HuH-7.5 (cell line): Measurements from ENCODE around the gene PRM3.

Experiments
- DNase-seq: peaks from one replicate; pipeline ENCODE4 v3.0.0; 2011; ENCODE audit warnings: low spot score

Gene PRM3, protein sequence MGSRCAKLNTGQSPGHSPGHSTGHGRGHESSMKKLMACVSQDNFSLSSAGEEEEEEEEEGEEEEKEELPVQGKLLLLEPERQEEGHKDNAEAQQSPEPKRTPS

DNA sequence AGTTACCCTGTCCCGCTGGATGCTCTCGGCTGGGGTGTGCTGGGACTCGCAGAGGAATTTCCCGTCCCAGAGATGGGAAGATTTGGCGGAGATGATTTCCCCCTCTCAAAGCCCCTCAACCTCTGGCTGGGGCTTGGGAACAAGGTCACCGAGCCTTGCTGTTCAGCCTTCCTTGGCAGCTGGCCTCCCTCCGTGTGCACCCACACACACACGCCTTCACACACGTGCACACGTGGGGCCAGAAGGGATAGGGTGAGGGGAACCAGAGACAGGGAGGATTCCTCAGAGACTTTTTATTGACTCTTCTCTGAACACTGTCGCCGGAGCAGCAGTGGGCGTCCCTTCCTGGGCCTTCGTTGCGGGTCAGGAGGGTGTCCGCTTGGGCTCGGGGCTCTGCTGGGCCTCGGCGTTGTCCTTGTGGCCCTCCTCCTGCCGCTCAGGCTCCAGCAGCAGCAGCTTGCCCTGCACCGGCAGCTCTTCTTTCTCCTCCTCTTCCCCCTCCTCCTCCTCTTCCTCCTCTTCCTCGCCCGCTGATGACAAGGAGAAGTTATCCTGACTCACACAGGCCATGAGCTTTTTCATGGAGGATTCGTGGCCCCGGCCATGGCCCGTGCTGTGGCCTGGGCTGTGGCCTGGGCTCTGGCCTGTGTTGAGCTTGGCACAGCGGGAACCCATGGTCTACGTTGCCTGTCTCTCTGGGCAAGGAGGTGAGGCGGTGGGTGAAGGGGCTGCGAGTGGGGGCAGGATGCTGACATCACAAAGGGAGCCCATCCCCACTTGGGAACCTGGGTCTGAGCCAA is at the start of gene PRM3:
Gene PRM3, minus strand, starts transcription at position 709 of the 800 bp plus-strand sequence. Its CDS starts 34 bp downstream, at position 675.
- DNase-seq: no peak

DNA sequence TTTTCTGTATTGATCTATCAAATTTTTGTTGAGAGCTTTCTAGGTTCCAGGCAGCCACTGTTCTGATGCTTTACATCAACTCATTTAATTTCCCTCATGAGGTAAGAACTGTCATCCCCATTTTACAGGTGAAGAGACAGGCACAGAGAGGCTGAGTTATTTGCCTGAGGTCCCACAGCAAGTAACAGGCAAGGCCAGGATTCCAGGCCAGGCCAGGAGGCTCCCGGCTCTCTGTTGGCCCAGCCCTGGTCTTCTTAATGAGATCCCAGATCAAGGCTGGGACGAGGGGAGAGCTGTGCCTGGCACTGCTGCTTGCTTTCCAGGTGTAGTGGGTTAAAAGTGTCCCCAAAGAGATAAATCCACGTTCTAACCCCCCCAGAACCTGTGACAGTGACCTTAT is 49.4 kb upstream of the PRM3 start:
- DNase-seq: no peak

DNA sequence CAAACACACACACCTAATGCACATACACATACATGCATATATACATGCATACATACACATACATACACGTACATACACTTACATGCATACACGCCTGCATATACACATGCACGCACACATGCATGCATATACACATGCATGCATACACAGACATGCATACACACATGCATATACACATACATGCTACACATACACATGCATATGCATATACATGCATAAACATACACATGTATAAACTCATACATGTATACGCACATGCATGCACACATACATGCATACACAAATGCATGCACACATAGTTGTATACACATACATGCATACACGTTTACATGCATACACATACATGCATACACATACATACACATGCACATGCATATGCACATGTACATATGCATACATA is 48.2 kb upstream of the PRM3 start:
- DNase-seq: no peak

DNA sequence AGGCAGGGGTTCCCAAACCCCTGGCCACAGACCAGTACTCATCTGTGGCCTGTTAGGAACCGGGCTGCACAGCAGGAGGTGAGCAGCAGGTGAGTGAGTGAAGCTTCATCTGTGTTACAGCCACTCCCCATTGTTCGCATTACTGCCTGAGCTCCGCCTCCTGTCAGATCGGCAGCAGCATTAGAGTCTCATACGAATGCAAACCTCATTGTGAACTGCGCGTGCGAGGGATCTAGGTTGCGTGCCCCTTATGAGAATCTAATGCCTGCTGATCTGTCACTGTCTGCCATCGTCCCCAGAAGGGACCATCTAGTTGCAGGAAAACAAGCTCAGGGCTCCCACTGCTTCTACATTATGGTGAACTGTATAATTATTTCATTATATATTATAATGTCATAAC is 46.7 kb upstream of the PRM3 start:
- DNase-seq: no peak

DNA sequence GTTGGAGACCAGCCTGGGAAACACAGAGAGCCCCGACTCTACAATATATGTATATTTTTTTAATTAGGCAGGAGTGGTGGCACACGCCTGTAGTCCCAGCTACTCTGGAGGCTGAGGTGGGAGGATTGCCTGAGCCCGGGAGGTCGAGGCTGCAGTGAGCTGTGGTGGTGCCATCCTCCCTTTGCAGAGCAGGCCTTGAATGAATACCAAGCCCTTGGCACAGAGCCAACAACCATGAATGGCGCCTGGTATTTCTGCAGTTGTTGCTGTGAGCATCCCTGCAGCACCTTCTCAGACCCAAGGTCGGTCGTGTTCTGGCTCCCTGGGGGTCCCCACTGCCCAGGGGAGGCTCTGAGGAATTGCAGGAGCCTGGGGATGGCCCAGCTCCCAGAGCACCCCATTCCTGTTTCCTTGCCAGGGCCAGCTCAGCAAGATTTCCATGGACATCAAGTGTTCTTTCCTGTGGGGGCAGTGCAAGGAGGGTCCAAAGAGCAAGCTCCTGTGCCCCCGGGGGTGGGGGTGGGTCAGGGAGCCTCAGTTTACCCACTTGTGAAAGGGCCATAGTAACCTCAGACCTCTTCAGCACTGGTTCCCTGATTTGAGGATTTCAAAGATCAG is 46.2 kb upstream of the PRM3 start:
- no peak for DNase-seq

DNA sequence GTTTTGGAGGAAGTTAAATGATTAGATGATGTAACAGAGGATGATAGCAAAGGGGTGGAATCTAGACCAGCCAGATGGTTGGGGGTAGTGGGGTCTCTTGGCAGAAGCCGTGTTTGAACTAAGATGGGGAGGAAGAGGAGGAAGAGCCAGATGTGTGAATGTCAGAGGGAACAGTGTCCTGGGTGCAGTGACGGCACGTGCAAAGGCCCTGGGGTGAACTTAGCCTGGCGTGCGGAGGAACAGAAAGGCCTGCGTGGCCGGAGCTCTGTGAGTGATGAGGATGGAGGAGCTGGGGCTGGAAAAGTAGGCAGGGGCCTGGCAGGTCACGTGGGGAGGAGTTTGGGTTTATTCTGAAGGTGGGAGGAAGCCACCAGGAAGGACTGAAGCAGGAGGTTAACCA is 45.4 kb upstream of the PRM3 start:
- DNase-seq: no peak

DNA sequence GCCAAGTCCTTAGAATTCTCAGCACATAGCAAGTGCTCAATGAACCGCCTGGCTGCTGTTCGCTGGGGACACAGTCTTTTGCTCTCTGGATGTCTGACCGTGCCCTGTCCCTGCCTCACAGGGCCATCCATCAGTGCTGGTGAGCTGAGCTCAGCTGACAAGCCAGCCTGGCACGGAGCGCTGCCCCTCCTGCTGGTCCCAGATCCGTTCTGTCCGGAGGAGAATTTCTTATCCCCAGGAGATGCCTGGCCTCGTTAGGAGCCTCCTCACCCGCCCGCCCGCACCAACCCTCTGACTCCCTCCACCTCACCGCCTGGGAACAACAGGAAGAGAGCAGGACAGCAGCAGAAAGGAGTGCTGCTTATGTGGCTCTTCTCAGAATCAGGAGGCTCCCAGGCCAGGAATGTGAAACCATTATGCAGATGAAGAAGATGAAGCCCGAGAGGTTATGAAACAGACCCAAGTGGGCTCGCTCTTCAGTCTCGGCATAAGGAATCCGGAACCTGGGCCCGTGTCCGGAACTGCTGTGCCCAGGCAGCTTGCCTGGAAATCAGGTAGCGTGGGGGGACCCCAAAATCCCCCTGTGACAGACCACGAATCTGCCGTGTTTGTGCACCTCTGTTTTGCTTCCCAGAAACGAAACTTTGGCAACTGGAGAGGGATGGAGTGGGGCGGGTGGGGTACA is 43.0 kb upstream of the PRM3 start:
- DNase-seq: no peak

DNA sequence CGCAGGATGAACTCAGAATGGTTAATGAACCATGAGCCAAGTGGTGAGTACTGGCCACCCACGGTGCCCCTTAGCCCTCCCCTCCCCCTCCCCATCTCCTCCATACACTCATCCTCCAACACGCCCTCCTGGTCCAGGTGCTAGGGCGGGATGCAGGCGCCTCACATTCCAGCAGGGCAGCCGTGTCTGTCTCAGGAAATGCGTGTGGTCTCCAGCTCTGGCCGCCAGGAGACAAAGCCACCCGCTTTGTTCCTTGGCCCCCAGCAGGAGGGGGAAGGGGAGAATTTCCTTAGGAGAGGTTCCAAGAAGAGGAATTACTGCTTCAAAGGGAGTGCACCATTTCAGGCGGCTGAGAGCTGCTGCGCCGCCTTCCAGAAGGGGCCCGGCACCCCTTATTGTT is 42.1 kb upstream of the PRM3 start:
- no peak for DNase-seq

DNA sequence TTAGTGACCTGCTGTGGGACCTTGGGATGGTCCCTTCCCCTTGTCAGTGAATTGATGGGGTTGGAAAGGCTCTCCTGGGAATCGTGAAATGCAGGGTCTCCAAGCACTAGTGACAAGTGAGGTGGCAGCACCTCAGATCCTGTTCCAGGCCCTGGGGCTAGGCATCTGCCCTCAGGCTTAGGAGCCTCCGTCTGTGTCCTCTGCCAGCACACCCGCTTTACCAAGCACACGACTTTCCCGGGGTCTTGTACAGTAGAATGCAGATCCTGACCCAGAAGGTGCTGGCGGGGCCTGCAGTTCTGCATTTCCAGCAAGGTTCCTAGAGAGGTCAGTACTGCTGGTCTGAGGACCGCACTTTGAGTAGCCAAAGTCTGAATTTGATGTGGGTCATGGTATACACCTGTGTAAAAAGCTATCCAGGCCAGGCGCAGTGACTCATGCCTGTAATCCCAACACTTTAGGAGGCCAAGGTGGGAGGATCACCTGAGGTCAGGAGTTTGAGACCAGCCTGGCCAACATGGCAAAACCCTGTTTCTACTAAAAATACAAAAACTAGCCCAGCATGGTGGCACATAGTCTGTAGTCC is 41.0 kb upstream of the PRM3 start:
- DNase-seq: no peak

DNA sequence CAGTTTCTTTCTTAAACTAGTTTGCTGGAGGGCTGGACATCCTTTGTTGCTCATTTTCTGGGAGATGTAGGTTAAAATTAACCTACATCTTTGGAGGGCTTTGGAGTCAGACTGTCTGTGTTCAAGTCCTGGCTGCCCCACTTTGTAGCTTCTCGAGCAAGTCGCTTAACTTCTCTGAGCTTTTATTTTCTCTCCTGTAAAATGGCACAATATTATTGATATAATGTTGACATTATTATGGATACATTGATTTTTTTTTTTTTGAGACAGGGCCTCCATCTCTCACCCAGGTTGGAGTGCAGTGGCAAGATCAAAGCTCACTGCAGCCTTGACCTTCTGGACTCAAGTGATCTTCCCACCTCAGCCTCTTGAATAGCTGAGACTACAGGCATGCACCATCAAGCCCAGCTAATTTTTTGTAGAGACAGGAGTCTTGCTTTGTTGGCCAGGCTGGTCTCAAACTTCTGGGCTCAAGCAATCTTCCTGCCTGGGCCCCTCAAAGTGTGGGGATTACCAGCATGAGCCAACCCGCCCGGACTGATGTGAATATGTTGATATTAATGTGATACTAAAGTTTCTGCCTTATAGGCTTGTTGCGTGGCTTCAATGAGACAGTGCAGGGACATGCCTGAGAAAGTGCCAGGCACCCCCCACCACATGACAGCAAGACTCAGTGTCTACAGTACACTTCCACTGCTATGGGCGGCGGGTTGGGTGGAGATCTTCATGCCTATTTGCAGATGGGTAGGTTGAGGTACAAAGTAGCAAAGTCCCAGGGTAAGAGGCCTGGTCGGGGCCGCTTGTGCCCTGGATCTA is 40.3 kb upstream of the PRM3 start:
- no peak for DNase-seq

DNA sequence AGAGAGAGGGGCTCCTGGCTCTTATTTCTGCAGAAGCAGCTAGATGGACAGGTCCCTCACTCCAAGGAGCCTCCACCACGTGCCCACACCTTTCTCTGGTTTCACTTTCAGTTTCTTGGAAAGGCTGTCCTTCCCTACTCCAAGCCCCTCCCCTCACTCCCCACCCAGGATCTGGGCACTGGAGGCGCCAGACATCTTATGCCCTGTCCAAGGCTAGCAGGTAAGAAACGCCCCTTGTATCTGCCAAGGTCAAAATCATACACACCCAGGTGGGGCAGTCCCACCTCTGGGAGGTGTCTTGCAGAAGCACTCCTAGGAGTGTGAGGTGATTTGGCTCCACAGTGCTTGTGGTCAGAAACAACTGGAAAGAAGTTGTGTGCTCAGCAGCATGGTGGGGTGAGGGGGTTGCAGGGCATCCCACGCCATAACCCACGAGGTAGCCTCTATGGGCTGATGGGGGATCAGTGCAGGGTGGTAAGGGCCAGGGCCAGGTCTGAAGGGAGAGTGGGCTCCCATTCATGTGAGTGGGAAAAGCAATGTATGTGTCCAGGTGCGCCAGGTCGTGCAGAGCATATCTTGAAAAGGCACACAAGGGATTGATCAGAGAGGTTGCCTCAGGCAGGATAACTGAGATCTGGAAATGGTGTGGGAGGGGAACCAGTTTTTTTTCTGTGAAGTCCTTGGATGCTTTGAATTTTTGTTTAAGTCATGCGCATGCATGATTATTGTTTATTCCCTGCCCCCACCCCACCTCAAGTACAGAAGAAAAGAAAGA is 39.5 kb upstream of the PRM3 start:
- peak; percentile 44 for DNase-seq

DNA sequence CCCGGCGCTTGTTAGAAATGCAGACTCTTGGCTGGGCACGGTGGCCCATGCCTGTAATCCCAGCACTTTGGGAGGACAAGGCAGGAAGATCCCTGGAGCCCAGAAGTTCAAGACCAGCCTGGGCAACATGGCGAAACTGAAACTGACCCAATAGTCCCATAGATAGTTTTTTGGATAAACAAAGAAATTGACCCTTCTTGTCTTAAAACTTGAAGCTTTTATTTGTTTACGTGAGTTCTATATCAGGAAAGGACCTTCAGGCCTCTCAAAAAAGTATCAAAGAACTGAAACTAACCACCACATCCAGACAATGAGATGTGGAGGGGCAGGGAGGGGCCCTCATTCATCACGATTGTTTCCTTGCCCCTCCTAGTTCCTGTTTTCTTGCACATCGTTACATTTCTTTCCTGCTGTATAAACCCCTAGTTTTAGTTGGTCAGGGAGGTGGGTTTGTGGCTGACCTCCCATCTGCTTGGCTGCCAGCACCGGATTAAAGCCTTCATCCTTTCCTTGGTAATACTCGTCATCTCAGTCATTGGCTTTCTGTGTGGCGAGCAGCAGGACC is 37.6 kb upstream of the PRM3 start:
- no peak for DNase-seq

DNA sequence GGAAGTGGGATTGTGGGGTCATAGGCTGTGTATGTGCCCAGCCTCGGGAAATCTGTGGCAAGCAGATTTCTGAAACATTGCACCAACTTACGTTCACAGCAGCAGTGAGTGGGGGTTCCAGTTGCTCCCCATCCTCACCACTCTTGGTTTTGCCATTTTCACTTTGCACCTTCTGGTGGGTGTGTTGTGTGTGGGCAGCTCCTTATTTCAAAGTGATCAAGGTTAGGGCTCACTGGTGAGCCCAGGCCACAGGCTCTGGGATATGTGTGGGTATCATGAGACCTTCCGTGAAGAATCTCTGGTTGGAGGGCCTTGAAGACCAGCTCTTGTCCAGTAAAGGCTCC is 37.2 kb upstream of the PRM3 start:
- no peak for DNase-seq

DNA sequence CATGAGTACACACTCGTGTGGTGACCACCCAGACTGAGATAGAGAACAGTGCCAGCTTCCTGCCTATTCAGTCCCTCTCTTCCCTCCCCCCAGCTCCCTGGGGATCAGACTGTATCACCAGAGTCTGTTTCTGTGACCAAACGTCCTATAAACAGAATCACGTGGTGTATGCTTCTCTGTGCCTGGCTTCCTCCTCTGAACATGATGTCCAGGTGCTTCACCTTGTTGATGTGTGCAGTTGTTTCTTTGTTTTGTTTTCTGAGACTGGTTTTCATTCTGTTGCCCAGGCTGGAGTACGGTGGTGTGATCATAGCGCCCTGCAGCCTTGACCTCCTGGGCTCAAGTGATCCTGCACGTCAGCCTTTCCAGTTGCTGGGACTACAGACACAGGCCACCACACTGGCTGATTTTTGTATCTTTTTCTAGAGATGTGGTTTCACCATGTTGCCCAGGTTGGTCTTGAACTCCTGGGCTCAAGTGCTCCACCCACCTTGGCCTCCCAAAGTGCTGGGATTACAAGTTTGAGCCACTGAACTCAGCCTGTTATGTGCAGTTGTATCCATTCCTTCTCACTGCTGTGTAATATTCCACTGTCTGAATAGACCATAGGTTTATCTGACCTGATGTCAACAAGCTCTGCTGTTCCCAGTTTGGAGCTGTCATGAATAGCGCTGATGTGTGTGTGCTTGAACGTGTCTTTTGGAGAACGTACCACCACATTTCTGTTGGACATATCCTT is 36.6 kb upstream of the PRM3 start:
- DNase-seq: no peak

DNA sequence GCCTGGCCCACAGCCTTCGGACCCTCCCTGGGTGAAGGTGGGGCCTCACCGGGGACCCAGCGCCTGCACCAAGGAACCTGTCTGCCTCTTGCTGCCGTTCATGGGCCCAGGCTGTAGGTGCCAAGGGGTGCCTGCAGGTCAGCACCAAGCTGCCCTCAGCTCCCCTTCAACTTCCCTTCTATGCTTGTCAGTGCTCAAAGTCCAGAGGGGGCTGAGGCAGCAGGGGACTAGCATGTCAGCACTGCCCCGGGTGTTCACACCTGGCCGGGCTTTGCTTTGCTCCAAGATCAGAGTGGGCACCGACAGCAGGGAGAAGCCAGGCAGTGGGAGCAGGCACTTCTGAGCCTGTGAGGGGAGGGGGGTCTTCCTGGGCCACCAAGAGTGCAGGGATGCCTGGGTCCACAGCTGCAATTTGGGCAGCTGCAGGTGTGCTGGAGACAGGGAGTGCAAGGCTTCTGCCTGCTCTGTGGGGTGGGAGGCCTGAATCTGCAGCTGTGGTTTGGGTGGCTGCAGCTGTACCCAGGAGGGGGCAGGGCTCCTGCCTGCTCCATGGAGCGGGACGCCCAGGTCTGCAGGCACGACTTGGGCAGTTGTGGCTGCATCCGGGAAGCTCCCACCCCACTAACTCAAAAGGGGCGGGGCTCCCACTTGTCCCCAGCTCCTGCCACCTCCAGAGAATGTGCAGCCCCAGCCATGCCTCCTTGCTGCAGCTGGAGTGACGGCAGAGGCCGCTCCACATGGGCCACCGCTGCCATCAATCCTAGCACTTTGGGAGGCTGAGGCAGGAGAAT is 35.3 kb upstream of the PRM3 start:
- DNase-seq: no peak

DNA sequence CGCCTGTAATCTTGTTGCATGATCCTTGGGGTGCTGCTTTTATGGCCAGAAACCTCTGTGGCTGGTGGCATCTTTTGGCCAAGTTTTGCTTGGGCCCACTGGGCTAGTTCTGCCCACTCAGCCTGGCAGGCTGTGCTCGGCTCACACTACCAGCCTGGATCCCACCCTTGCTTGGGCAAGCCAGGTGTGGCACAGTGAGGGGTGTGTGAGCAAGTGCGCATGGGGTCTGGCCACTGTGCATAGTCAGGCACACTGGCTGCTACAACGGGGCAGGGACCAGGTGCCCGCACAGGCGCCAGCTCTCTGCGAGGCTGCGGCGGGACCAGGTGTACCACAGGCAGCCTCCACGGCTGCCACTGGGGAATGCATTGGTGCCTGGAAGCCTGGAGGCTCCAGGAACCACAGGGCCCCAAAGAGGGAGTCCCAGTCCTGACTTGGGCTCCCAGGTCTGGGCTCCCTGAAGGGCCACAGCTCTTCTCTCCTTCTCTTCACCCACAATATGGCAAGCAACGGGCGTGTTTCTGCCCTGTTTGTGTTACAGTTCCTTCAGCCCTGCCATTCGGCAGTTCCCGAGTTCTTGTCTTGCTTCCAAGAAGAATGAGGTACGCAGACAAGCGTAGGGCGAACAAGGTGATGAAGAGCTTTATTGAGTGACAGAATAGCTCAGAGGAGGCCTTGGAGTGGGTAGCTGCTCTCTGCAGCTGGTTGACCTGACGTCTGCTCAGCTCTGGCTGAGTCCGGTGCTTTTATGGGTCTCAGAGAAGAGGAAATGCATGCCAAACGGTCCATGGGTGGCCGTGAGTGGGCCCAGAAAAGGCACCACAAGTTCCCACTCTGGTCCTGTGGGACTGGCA is 34.4 kb upstream of the PRM3 start:
- no peak for DNase-seq

DNA sequence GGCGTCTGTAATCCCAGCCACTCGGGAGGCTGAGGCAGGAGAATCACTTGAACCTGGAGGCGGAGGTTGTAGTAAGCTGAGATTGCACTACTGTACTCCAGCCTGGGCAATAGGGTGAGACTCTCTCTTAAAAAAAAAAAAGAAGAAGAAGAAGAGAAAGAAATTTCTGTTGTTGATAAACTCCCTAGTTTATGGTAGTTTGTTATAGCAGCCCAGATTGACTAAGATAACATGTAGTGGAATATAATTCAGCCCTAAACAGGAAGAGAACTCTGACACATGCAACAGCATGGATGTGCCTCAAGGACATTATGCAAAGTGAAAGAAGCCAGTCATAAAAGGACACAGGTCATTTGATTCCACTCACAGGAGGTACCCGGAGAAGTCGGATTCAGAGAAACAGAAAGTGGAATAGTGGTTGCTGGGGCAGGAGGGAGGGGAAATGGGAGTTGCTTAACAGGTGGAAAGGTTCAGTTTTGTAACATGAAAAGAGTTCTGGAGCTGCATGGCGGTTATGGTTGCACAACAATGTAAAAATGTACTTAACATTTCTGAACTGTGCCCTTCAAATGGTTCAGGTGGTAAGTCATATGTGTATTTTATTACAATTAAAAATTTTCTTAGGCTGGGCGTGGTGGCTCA is 33.7 kb upstream of the PRM3 start:
- DNase-seq: no peak

DNA sequence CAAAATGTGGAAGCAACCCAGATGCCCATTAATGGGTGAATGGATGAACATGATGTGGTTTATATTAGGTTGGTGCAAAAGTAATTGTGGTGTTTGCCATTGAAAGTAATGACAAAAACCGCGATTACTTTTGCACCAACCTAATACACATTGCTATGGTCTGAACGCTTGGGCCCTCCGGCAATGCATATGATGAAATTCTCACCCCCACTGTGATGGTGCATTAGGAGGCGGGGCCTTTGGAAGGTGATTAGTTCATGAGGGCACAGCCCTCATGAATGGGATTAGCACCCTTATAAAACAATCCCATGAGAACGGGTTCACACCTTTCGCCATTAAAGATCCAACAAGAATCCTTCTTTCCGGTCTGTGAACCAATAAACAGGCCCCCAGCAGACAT is 33.0 kb upstream of the PRM3 start:
- DNase-seq: no peak
